Uterus (tissue), 4 donors: Measurements from ENCODE around the gene ARL5A. TPM values are rescaled to one million over a fixed set of nuclear protein-coding genes. Genes with fewer than 3 reads are reported as not detected.

Source experiments
- DNase-seq, 2 donors: peaks; one replicate each; pipeline ENCODE4 v3.0.0-alpha.2; 2019 to 2020
- H3K27ac ChIP-seq, 2 donors: fragments of 200-600 bp; sonication (generic); 1 replicate in 1 of 2; 2 replicates in 1 of 2; pipeline ENCODE4 v1.5.1; 2016 to 2018
- H3K27me3 ChIP-seq, 2 donors: fragments of 200-600 bp; sonication (generic); one replicate each; pipeline ENCODE4 v1.5.1; 2018 to 2019; ENCODE audit warnings: control low read depth in 1 of 2
- H3K36me3 ChIP-seq, 2 donors: fragments of 200-600 bp; sonication (generic); one replicate each; pipeline ENCODE4 v1.5.1; 2019; ENCODE audit warnings: control low read depth in 1 of 2
- H3K4me1 ChIP-seq, 2 donors: fragments of 200-600 bp; sonication (generic); one replicate each; pipeline ENCODE4 v1.5.1; 2018 to 2019; ENCODE audit warnings: control low read depth in 1 of 2
- H3K4me3 ChIP-seq, 2 donors: fragments of 200-600 bp; sonication (generic); 1 replicate in 1 of 2; 2 replicates in 1 of 2; pipeline ENCODE4 v1.5.1; 2018 to 2019; ENCODE audit warnings: mild to moderate bottlenecking in 1 of 2
- H3K9me3 ChIP-seq, 2 donors: fragments of 200-600 bp; sonication (generic); one replicate each; pipeline ENCODE4 v1.5.1; 2019; ENCODE audit warnings: control low read depth in 1 of 2
- CTCF ChIP-seq, 4 experiments: fragments of 200-600 bp in 2 of 4; fragments of 450-650 bp in 2 of 4; sonication (generic) in 2 of 4; IDR thresholded peaks; one replicate each; pipeline ENCODE4 v1.5.1; 2016 to 2019; ENCODE audit warnings: antibody characterized with exemption in 4 of 4, mild to moderate bottlenecking in 2 of 4, moderate library complexity in 1 of 4
- POLR2A ChIP-seq, 2 donors: fragments of 450-650 bp; IDR thresholded peaks; one replicate each; pipeline ENCODE4 v1.6.1; 2016; ENCODE audit warnings: antibody characterized with exemption in 2 of 2, mild to moderate bottlenecking in 1 of 2, moderate library complexity in 1 of 2
- intact Hi-C: fragments of 100-400 bp; cut with DNase I; formaldehyde crosslinking; loops from one replicate; pipeline ENCODE4 v1.15.1; 2023; ENCODE audit warnings: low total_unique reads
- total RNA-seq, 4 donors: library from RNA; depleted of rRNA in 3 of 4; stranded (reverse); fragments of >200 nt in 3 of 4; gene quantifications; one replicate each; pipeline versions ENCODE4 v1.1.0 to v1.2.4, GENCODE V29; 2014 to 2023
- donor health status: DM: yes; HTN: yes; CAD: no.

The ARL5A gene
- total RNA-seq, 4 donors from 2014 or later = 21.2 to 101 (median 40.7) TPM

- H3K27me3 ChIP-seq = no peaks in the 10 kb centered on the region
- H3K9me3 ChIP-seq = peaks cover 0 to 7% of the 10 kb centered on the region in 2 donors
- no peaks in the 10 kb centered on the region for H3K36me3 ChIP-seq
- H3K27ac ChIP-seq = no peak overlapping the region
- no peak for DNase-seq
- no peak overlapping the region for H3K4me3 ChIP-seq
- TF ChIP-seq CTCF (IDR thresholded peaks at IDR 0.05) (peak; percentile 18 to 30 (median 18)), POLR2A (IDR thresholded peaks at IDR 0.05) (no peak)
- intact Hi-C loops = no loop called here
- no peaks in the 10 kb centered on the region for H3K4me1 ChIP-seq
Observed at GRCh38 chr2:151808258-151809072, 19.8 kb downstream of the ARL5A start.

DNA sequence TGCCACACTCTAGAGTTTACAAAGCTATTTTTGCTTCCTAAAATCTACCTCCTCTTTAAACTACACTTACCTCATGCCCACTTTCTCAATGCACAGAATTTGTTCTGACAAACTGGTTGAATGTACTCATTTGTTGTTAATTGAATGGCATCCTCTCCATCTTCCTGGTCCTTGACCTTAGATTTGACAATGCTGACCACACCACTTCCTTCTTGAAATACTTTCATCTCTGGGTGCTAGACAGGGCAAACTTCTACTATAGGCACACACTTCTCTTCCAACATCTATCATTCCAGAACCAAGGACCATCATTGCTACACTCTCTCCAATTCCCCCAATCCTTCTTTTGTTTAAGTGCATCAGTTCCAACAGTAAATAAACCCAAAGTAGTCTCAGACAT is 22.3 kb downstream of the ARL5A start:
- H3K36me3 ChIP-seq = no peaks in the 10 kb centered on the region
- intact Hi-C loops = no loop called here
- H3K4me3 ChIP-seq = no peak overlapping the region
- no peaks in the 10 kb centered on the region for H3K9me3 ChIP-seq
- no peak overlapping the region for H3K27ac ChIP-seq
- H3K27me3 ChIP-seq = no peaks in the 10 kb centered on the region
- DNase-seq = no peak
- H3K4me1 ChIP-seq = no peaks in the 10 kb centered on the region
- TF ChIP-seq POLR2A (IDR thresholded peaks at IDR 0.05) (no peak), CTCF (IDR thresholded peaks at IDR 0.05) (no peak)

DNA sequence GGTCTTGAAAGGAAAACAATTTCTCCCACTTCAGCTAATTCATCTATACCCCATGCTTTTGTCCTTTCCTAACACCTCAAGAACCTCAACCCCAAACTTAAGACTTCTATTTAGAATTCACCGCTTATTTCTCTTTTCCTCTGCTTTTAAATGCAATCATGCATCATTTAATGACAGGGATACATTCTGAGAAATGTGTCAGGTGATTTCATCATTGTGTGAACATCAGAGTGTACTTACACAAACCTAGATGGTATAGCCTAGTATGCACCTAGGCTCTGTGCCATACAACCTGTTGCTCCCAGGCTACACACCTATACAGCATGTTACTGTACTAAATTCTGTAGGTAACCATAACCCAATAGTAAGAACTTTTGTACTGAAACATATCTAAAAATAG is 22.9 kb downstream of the ARL5A start:
- no peak for DNase-seq
- no peak for TF ChIP-seq POLR2A (IDR thresholded peaks at IDR 0.05)
- TF ChIP-seq CTCF (IDR thresholded peaks at IDR 0.05) = no peak

GRCh38 chr2:151803811-151804210 is 24.4 kb downstream of the ARL5A start:
- H3K27ac ChIP-seq = no peak overlapping the region
- no peaks in the 10 kb centered on the region for H3K4me1 ChIP-seq
- TF ChIP-seq POLR2A (IDR thresholded peaks at IDR 0.05) (no peak), CTCF (IDR thresholded peaks at IDR 0.05) (no peak)
- intact Hi-C loops = no loop called here
- H3K9me3 ChIP-seq = no peaks in the 10 kb centered on the region
- no peaks in the 10 kb centered on the region for H3K27me3 ChIP-seq
- no peak overlapping the region for H3K4me3 ChIP-seq
- no peak for DNase-seq
- no peaks in the 10 kb centered on the region for H3K36me3 ChIP-seq

More for the DNA sequence above, 22.9 kb downstream of the ARL5A start:
- Histone ChIP-seq H3K27ac (no peak overlapping the region), H3K4me3 (no peak overlapping the region), H3K9me3 (no peaks in the 10 kb centered on the region), H3K36me3 (no peaks in the 10 kb centered on the region), H3K4me1 (no peaks in the 10 kb centered on the region), H3K27me3 (no peaks in the 10 kb centered on the region)
- intact Hi-C loops = no loop called here

DNA sequence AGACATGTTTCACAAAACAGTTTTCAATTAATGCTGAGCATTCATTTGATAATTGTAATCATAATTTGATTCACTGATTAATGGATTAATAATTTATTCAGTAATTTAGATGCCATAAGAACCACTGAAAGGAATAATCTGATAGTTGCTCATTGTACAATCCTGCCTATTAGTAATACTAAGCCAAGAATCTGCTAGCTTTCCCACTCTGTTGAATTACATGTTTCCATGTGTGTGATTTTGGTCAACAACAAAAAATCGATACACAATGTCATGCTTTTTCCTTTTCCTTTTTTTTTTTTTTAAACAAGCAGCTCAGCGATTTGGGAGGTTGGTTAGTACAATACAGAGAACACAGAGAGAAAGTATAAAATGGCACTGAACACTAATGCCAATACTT is 25.9 kb downstream of the ARL5A start:
- Histone ChIP-seq H3K36me3 (no peaks in the 10 kb centered on the region), H3K27ac (no peak overlapping the region), H3K4me1 (no peaks in the 10 kb centered on the region), H3K4me3 (no peak overlapping the region), H3K9me3 (no peaks in the 10 kb centered on the region), H3K27me3 (no peaks in the 10 kb centered on the region)
- TF ChIP-seq CTCF (IDR thresholded peaks at IDR 0.05) (no peak), POLR2A (IDR thresholded peaks at IDR 0.05) (no peak)
- no peak for DNase-seq
- intact Hi-C loops = no loop called here
